HEK293 (cell line): ENCODE data around the gene OR6Y1.

Experiments
- CTCF ChIA-PET: fragments of 350-600 bp; formaldehyde crosslinking; extraction: SDS; loops from one replicate; lab custom pipeline; 2021; ENCODE audit warnings: antibody characterized with exemption; lab: Yijun Ruan, JAX
- POLR2A ChIA-PET: fragments of 300-600 bp; formaldehyde crosslinking; extraction: SDS; loops from one replicate; lab custom pipeline; 2020; ENCODE audit warnings: antibody characterized with exemption, inconsistent platforms; lab: Yijun Ruan, JAX
- H3K27ac ChIP-seq: fragments of 200-500 bp; sonication (Bioruptor generic); 2 replicates; pipeline ENCODE4 v1.5.1; 2014; ENCODE audit warnings: low read depth, low read length, control low read depth, inconsistent platforms; ENCODE audit errors: extremely low read depth
- H3K36me3 ChIP-seq, 2 experiments: fragments of 200-500 bp in 1 of 2; sonication (Bioruptor generic) in 1 of 2; 1 replicate in 1 of 2; 2 replicates in 1 of 2; pipeline ENCODE4 v1.5.1; 2014 to 2017; ENCODE audit warnings: inconsistent platforms in 2 of 2, low read length in 2 of 2; ENCODE audit not compliant: control insufficient read depth in 2 of 2, insufficient read depth in 1 of 2
- H3K4me1 ChIP-seq: fragments of 200-500 bp; sonication (Bioruptor generic); 2 replicates; pipeline ENCODE4 v1.5.1; 2014; ENCODE audit warnings: mild to moderate bottlenecking, low read length, inconsistent platforms; ENCODE audit not compliant: control insufficient read depth, insufficient read depth
- H3K4me3 ChIP-seq: 2 replicates; pipeline ENCODE4 v1.5.1; 2011; ENCODE audit warnings: low read depth, mild to moderate bottlenecking, control low read depth, low read length, moderate library complexity
- H3K9me3 ChIP-seq: fragments of 200-500 bp; sonication (Bioruptor generic); 2 replicates; pipeline ENCODE4 v1.5.1; 2014; ENCODE audit warnings: low read depth, low read length, inconsistent platforms; ENCODE audit not compliant: control insufficient read depth, insufficient read depth
- EGR2 ChIP-seq: fragments of 450-650 bp; formaldehyde crosslinking; IDR thresholded peaks from 2 replicates; pipeline ENCODE4 v1.5.1; 2016; ENCODE audit warnings: low read depth, missing biosample characterization, missing genetic modification characterization
- GLI4 ChIP-seq: fragments of 450-650 bp; formaldehyde crosslinking; IDR thresholded peaks from 2 replicates; pipeline ENCODE4 v1.5.1; 2016; ENCODE audit warnings: missing biosample characterization, missing genetic modification characterization
- KLF8 ChIP-seq: fragments of 450-650 bp; formaldehyde crosslinking; IDR thresholded peaks from 2 replicates; pipeline ENCODE4 v1.5.1; 2016; ENCODE audit warnings: missing biosample characterization, missing genetic modification characterization
- ZBTB44 ChIP-seq: fragments of 450-650 bp; IDR thresholded peaks from 2 replicates; pipeline ENCODE4 v1.5.1; 2018; ENCODE audit warnings: missing biosample characterization, mild to moderate bottlenecking, missing genetic modification characterization
- ZNF221 ChIP-seq: fragments of 450-650 bp; formaldehyde crosslinking; IDR thresholded peaks from 2 replicates; pipeline ENCODE4 v1.5.1; 2017; ENCODE audit warnings: missing biosample characterization, missing genetic modification characterization, borderline replicate concordance
- ZNF324 ChIP-seq: fragments of 450-650 bp; formaldehyde crosslinking; IDR thresholded peaks from 2 replicates; pipeline ENCODE4 v1.5.1; 2016; ENCODE audit warnings: missing biosample characterization, missing genetic modification characterization
- ZNF433 ChIP-seq: fragments of 450-650 bp; formaldehyde crosslinking; IDR thresholded peaks from 2 replicates; pipeline ENCODE4 v1.5.1; 2016; ENCODE audit warnings: missing biosample characterization, missing genetic modification characterization, low read depth
- ZNF658 ChIP-seq: fragments of 450-650 bp; formaldehyde crosslinking; IDR thresholded peaks from 2 replicates; pipeline ENCODE4; 2016; ENCODE audit warnings: missing biosample characterization, missing genetic modification characterization
- ZNF677 ChIP-seq: fragments of 450-650 bp; IDR thresholded peaks from 2 replicates; pipeline ENCODE4 v1.5.0; 2018; ENCODE audit warnings: missing biosample characterization, mild to moderate bottlenecking, missing genetic modification characterization, moderate library complexity
- ZNF692 ChIP-seq: fragments of 450-650 bp; formaldehyde crosslinking; IDR thresholded peaks from 2 replicates; pipeline ENCODE4 v1.5.1; 2016; ENCODE audit warnings: missing biosample characterization, missing genetic modification characterization
- ZNF777 ChIP-seq: fragments of 450-650 bp; formaldehyde crosslinking; IDR thresholded peaks from 2 replicates; pipeline ENCODE4 v1.5.1; 2017; ENCODE audit warnings: missing biosample characterization, missing genetic modification characterization, borderline replicate concordance
- ZSCAN5A ChIP-seq: fragments of 450-650 bp; formaldehyde crosslinking; IDR thresholded peaks from 2 replicates; pipeline ENCODE4 v1.5.1; 2016; ENCODE audit warnings: missing biosample characterization, missing genetic modification characterization
- TF ChIP-seq, protein P1 (sequence below): fragments of 450-650 bp; formaldehyde crosslinking; IDR thresholded peaks from 2 replicates; pipeline ENCODE4 v1.5.1; 2017; ENCODE audit warnings: missing biosample characterization, mild to moderate bottlenecking, missing genetic modification characterization, moderate library complexity
- TF ChIP-seq, protein P2 (sequence below): fragments of 450-650 bp; formaldehyde crosslinking; IDR thresholded peaks from 2 replicates; pipeline ENCODE4 v1.5.1; 2016; ENCODE audit warnings: missing biosample characterization, missing genetic modification characterization
- TF ChIP-seq, protein P3 (sequence below): fragments of 450-650 bp; formaldehyde crosslinking; optimal IDR thresholded peaks from 2 replicates; pipeline ENCODE3; 2016; ENCODE audit warnings: missing biosample characterization, mild to moderate bottlenecking, missing genetic modification characterization

Gene OR6Y1

GRCh38 chr1:158520955-158521665 lies 33.1 kb downstream of the OR6Y1 start (continued):
- TF ChIP-seq, protein P1, sequence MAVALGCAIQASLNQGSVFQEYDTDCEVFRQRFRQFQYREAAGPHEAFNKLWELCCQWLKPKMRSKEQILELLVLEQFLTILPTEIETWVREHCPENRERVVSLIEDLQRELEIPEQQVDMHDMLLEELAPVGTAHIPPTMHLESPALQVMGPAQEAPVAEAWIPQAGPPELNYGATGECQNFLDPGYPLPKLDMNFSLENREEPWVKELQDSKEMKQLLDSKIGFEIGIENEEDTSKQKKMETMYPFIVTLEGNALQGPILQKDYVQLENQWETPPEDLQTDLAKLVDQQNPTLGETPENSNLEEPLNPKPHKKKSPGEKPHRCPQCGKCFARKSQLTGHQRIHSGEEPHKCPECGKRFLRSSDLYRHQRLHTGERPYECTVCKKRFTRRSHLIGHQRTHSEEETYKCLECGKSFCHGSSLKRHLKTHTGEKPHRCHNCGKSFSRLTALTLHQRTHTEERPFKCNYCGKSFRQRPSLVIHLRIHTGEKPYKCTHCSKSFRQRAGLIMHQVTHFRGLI (tag by site-specific recombination): no peak
- no peak for TF ChIP-seq KLF8 (tag by site-specific recombination)
- TF ChIP-seq ZNF433 (tag by site-specific recombination): no peak
- TF ChIP-seq EGR2 (tag by site-specific recombination): no peak
- TF ChIP-seq, protein P2, sequence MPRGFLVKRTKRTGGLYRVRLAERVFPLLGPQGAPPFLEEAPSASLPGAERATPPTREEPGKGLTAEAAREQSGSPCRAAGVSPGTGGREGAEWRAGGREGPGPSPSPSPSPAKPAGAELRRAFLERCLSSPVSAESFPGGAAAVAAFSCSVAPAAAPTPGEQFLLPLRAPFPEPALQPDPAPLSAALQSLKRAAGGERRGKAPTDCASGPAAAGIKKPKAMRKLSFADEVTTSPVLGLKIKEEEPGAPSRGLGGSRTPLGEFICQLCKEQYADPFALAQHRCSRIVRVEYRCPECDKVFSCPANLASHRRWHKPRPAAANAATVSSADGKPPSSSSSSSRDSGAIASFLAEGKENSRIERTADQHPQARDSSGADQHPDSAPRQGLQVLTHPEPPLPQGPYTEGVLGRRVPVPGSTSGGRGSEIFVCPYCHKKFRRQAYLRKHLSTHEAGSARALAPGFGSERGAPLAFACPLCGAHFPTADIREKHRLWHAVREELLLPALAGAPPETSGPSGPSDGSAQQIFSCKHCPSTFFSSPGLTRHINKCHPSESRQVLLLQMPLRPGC: no peak
- TF ChIP-seq ZNF692 (tag by site-specific recombination): no peak
- no peak for TF ChIP-seq ZNF324
- no peak for TF ChIP-seq ZNF677 (tag by site-specific recombination)
- no peak for TF ChIP-seq ZSCAN5A (tag by site-specific recombination)
- TF ChIP-seq ZNF221 (tag by site-specific recombination): no peak
- no peak for TF ChIP-seq ZBTB44 (tag by site-specific recombination)
- TF ChIP-seq, protein P3, sequence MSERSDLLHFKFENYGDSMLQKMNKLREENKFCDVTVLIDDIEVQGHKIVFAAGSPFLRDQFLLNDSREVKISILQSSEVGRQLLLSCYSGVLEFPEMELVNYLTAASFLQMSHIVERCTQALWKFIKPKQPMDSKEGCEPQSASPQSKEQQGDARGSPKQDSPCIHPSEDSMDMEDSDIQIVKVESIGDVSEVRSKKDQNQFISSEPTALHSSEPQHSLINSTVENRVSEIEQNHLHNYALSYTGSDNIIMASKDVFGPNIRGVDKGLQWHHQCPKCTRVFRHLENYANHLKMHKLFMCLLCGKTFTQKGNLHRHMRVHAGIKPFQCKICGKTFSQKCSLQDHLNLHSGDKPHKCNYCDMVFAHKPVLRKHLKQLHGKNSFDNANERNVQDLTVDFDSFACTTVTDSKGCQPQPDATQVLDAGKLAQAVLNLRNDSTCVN (tag by site-specific recombination): no peak
- TF ChIP-seq ZNF658 (tag by site-specific recombination): no peak

- no peaks in the 10 kb centered on the region for H3K9me3 ChIP-seq
- POLR2A ChIA-PET: no interaction called here
- H3K4me1 ChIP-seq: no peaks in the 10 kb centered on the region
- no peak overlapping the region for H3K4me3 ChIP-seq
- H3K27ac ChIP-seq: no peak overlapping the region
- no peak for TF ChIP-seq GLI4
- TF ChIP-seq ZNF777 (tag by site-specific recombination): no peak
- CTCF ChIA-PET: interaction anchor here (0.6 kb wide), 1 partner anchor 14 kb away, joined by 3 read pairs; no protein-coding TSS in a partner anchor
- H3K36me3 ChIP-seq: no peaks in the 10 kb centered on the region
Measured at GRCh38 chr1:158520021-158520420, 34.2 kb downstream of the OR6Y1 start.
